KBM-7 (cell line): Measurements from ENCODE around the gene NOSIP.

Source experiments
- DNase-seq: peaks from one replicate; pipeline ENCODE4 v3.0.0-alpha.2; 2015
- in situ Hi-C: fragments of 300-500 bp; cut with MboI; formaldehyde crosslinking; loops from 2 replicates; pipeline ENCODE4 v1.14.3; 2020; ENCODE audit warnings: low sequenced_read_pairs, low pct_unique_long_range_greater_than_20kb, mixed read lengths

The NOSIP gene

GRCh38 chr19:49528211-49528771 is 52.1 kb downstream of the NOSIP start:
- in situ Hi-C loops = no loop called here
- DNase-seq = no peak

GRCh38 chr19:49524812-49525455 is 55.4 kb downstream of the NOSIP start:
- in situ Hi-C loops = no loop called here
- DNase-seq = no peak

DNA sequence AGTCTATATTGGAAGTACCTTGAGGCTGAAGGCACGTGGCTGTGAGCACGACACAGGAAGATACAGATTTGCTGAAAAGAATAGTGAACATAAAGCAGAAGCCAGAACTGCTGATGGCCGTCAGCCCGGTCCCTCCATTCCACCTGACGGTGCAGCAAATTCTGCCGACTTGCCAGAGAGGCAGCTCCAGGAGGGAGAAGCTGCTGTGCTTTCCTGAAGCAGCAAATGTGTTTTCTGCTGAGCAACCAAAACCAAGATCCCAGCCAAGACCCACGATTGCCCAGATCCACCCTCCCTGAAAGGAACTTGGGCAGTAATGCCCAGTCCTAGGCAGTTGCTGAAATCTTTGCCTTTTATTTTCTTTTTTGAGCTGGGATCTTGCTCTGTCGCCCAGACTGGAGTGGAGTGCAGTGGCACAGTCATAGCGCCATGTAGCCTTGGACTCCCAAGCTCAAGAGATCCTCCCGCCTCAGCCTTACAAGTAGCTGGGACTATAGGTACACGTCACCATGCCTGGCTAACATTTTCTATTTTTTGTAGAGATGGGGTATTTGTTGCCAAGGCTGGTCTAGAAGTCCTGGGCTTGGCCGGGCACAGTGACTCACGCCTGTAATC is 59.5 kb downstream of the NOSIP start:
- in situ Hi-C loops = no loop called here
- DNase-seq = no peak

DNA sequence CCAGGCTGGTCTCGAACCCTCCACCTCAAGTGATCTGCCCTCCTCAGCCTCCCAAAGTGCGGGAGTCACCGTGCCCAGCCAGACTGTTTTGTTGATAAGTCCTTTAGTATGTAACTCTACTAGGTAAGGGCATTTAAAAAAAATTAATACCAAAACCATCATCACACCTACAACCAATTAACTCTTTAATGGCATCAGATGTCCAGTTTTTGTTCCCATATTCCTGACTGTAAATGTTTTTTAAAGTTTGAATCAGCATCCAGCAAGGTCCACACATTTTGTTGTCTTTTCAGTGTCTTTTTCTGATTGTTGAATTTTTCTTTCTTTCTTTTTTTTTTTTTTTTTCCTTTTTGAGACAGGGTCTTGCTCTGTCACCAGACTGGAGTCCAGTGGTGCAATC is 62.3 kb downstream of the NOSIP start:
- in situ Hi-C loops = no loop called here
- DNase-seq = no peak

GRCh38 chr19:49515767-49516166 is 64.6 kb downstream of the NOSIP start:
- in situ Hi-C loops = no loop called here

GRCh38 chr19:49514151-49514550 is 66.2 kb downstream of the NOSIP start:
- in situ Hi-C loops = no loop called here
- DNase-seq = no peak

More at GRCh38 chr19:49515767-49516166, 64.6 kb downstream of the NOSIP start:
- DNase-seq = peak; percentile 88

- in situ Hi-C loops = no loop called here
- DNase-seq = no peak
Measured at GRCh38 chr19:49513746-49514118, 66.6 kb downstream of the NOSIP start.

DNA sequence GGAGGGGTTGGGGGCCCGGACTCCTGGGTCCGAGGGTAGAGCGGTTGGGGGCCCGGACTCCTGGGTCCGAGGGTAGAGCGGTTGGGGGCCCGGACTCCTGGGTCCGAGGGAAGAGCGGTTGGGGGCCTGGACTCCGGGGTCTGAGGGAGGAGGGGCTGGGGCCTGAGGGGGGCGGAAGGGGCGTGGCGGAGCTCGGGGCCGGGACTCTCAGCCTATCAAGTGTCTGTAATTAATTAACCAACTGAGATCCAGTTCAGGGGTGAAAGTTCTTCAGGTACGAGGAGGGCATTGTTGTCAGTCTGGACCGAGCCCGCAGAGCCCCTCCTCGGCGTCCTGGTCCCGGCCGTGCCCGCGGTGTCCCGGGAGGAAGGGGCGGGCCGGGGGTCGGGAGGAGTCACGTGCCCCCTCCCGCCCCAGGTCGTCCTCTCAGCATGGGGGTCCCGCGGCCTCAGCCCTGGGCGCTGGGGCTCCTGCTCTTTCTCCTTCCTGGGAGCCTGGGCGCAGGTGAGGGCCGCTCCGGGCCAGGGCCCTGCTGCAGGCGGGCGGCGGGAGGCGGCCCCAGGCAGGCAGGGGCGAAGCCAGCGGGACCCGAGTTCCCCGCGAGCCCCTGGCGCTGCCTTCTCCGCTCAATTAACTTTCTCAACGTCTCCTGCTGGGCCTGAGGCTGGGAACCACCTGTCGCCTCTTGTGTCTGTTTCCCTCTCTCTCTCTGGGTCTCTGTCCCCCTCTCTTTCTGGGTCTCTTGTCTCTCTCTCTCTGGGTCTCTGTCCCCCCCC is 67.2 kb downstream of the NOSIP start:
- in situ Hi-C loops = no loop called here
- DNase-seq = no peak

DNA sequence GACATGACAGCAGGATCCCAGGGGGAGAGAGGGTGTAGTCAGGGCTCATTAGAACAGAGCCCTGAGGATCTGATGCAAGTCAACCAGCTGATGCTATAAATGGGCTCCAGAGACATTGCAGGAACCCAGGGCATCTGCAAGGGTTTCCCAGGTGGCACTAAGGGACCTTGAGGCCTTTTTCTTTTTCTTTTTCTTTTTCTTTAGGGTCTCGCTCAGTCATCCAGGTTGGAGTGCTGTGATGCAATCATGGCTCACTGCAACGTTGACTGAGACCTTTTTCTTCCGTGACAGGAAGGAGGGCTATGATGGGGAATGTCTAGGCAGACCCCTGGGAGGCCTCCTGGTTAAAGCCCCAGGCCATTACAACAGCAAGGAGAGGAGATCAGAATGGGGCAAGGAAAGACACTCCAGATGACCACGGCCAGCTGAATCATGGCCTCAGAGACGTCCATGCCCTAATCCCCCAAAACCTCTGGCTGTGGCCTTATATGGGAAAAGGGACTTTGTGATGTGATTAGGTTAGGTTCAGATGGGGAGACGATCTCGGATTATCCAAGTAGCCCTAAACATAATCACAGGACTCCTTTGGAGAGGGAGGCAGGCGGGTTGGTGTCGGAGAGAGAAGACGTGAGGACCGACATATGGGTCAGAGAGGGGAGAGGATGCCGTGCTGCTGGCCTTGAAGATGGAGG is 72.4 kb downstream of the NOSIP start:
- in situ Hi-C loops = no loop called here
- DNase-seq = no peak

DNA sequence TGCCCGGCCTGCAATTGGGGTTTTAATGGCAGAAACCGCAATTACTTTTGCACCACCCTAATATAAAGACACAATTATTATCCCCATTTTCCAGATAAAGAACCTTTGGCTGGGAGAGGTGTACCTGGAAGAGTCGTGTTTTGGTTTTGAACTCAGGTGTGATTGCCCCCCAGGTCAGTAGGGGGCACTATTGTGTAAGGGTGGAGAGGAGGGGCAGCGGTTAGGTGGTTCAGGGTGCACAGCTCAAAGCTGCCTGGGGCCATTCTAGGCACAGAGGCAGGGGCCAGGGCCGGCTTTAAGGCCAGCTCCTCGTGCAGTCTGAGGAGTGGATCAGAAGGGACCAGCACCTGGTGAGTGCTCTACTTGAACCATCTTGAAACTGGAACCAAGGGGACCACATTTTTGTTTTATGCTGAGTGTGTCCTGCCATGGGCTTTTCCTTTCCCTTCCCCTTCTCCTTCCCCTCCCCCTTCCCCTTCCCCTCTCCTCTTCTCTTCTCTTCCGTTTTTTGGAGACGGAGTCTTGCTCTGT is 73.7 kb downstream of the NOSIP start:
- in situ Hi-C loops = no loop called here
- DNase-seq = peak; percentile 91
